Measurements from ENCODE around the gene ADGRD1. TPM values are rescaled to one million over a fixed set of nuclear protein-coding genes. Genes with fewer than 3 reads are reported as not detected.

ADGRD1 gene
- total and polyA plus RNA-seq, 7 donors = 0.46 to 22.5 (median 7.2) TPM

GRCh38 chr12:131113568-131114270 is 160.0 kb downstream of the ADGRD1 start:
- Histone ChIP-seq H3K27me3 (no peaks in the 10 kb centered on the region), H3K4me1 (peaks cover 0 to 11% (median 6%) of the 10 kb centered on the region in 4 donors), H3K4me3 (no peak overlapping the region), H3K9me3 (no peaks in the 10 kb centered on the region), H3K36me3 (peaks cover 0 to 6% (median 0%) of the 10 kb centered on the region in 4 donors), H3K27ac (no peak overlapping the region)
- WGBS, 2 donors = 83 to 85% methylated on average over 18 of the region's 18 CpGs
- intact Hi-C loops (cut with DNase I) = no loop called here
- TF ChIP-seq POLR2A (IDR thresholded peaks at IDR 0.05) (no peak), CTCF (IDR thresholded peaks at IDR 0.05) (no peak), EP300 (IDR thresholded peaks at IDR 0.05) (no peak), POLR2AphosphoS5 (IDR thresholded peaks at IDR 0.05) (no peak)
- DNase-seq = peak; percentile 55

- H3K27ac ChIP-seq = no peak overlapping the region
- H3K4me1 ChIP-seq = peaks cover 0 to 11% (median 6%) of the 10 kb centered on the region in 4 donors
- WGBS, 2 donors = 82 to 88% methylated on average over 5 of the region's 5 CpGs
- H3K4me3 ChIP-seq = no peak overlapping the region
- H3K27me3 ChIP-seq = no peaks in the 10 kb centered on the region
- TF ChIP-seq POLR2AphosphoS5 (IDR thresholded peaks at IDR 0.05) = no peak
- no peak for TF ChIP-seq CTCF (IDR thresholded peaks at IDR 0.05)
- TF ChIP-seq POLR2A (IDR thresholded peaks at IDR 0.05) = no peak
- TF ChIP-seq EP300 (IDR thresholded peaks at IDR 0.05) = no peak
- no peaks in the 10 kb centered on the region for H3K9me3 ChIP-seq
- H3K36me3 ChIP-seq = peaks cover 0 to 7% (median 0%) of the 10 kb centered on the region in 4 donors
- intact Hi-C loops (cut with DNase I) = no loop called here
- DNase-seq = peak; percentile 29
These were observed 160.6 kb downstream of the ADGRD1 start for GRCh38 chr12:131114271-131114670.

GRCh38 chr12:131114942-131115584 is 161.4 kb downstream of the ADGRD1 start:
- peaks cover 0 to 11% (median 0%) of the 10 kb centered on the region in 4 donors for H3K36me3 ChIP-seq
- no peaks in the 10 kb centered on the region for H3K27me3 ChIP-seq
- TF ChIP-seq POLR2AphosphoS5 (IDR thresholded peaks at IDR 0.05) (no peak), CTCF (IDR thresholded peaks at IDR 0.05) (no peak), POLR2A (IDR thresholded peaks at IDR 0.05) (no peak), EP300 (IDR thresholded peaks at IDR 0.05) (no peak)
- H3K27ac ChIP-seq = no peak overlapping the region
- H3K4me1 ChIP-seq = peaks cover 0 to 11% (median 6%) of the 10 kb centered on the region in 4 donors
- H3K9me3 ChIP-seq = no peaks in the 10 kb centered on the region
- 71 to 81% methylated on average over 18 of the region's 18 CpGs for WGBS, 2 donors
- peak; percentile 54 for DNase-seq
- intact Hi-C loops (cut with DNase I) = no loop called here
- H3K4me3 ChIP-seq = no peak overlapping the region

GRCh38 chr12:131115766-131116467 is 162.2 kb downstream of the ADGRD1 start:
- H3K9me3 ChIP-seq = no peaks in the 10 kb centered on the region
- TF ChIP-seq POLR2AphosphoS5 (IDR thresholded peaks at IDR 0.05) (no peak), EP300 (IDR thresholded peaks at IDR 0.05) (no peak), CTCF (IDR thresholded peaks at IDR 0.05) (no peak), POLR2A (IDR thresholded peaks at IDR 0.05) (no peak)
- H3K27ac ChIP-seq = peak overlapping the region in 3 of 4 donors; percentile 7 to 36 (median 28)
- peak; percentile 36 for DNase-seq
- peaks cover 0 to 14% (median 0%) of the 10 kb centered on the region in 4 donors for H3K36me3 ChIP-seq
- no peaks in the 10 kb centered on the region for H3K27me3 ChIP-seq
- intact Hi-C loops (cut with DNase I) = no loop called here
- H3K4me1 ChIP-seq = peaks cover 0 to 11% (median 6%) of the 10 kb centered on the region in 4 donors
- no peak overlapping the region for H3K4me3 ChIP-seq
- 79 to 88% methylated on average over 8 of the region's 8 CpGs for WGBS, 2 donors
